Renal pelvis (tissue), 4 donors: Measurements from ENCODE around the gene SH3RF2. TPM values are rescaled to one million over a fixed set of nuclear protein-coding genes. Genes with fewer than 3 reads are reported as not detected.
"Not testable (repeated sequence)": the region's sequence is repeated elsewhere in the genome, so short reads cannot be mapped to it uniquely, and the experiment has no call there.

Source experiments
- DNase-seq: peaks from one replicate; pipeline ENCODE4 v3.0.0-alpha.2; 2013
- polyA plus RNA-seq, 3 donors: library from polyadenylated mRNA; unstranded; fragments of 120-200 nt; gene quantifications; one replicate each; pipeline ENCODE4 v1.2.1, GENCODE V29; 2013; ENCODE audit not compliant: insufficient read length in 3 of 3

Gene SH3RF2
- polyA plus RNA-seq, 3 donors, result 4.8 to 9.1 (median 7.7) TPM

DNA sequence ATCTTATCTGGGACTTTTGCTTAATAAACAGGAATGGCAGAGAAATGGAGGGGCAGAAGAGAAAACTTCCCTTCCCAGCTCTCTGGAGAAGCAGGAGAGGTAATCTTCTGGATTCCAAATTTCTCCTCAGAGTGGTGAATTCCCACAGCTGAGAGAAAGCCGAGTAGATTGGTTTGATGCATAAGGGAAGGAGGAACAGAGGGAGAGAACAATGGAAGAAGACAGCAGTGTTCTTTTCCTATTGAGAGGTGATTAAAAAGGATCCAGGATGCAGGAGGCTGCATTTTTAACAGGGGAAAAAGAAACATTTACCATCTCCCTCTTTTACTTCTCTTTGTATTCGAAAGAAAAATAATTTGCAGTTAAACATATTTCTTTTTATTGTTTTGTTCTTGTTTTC is 13.1 kb downstream of the SH3RF2 start:
- DNase-seq, result no peak

DNA sequence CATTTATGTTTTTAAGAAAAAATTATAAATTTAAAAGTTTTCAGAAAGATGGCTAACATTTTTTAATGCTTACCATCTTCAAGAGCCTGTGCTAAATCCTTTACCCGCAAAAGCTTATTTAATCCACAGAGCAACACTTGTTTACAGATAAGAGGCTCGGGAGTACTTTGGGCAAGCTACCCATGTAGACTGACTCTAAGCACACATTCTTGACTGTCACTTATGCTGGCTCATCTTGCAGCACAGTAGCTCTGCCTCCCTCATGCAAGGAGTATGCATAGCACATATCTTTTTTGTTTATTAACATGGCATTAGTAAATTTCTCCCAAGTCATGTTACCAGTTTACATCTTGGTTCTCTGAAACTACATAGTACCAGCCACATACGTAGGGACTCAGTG is 14.7 kb downstream of the SH3RF2 start:
- no peak for DNase-seq

DNA sequence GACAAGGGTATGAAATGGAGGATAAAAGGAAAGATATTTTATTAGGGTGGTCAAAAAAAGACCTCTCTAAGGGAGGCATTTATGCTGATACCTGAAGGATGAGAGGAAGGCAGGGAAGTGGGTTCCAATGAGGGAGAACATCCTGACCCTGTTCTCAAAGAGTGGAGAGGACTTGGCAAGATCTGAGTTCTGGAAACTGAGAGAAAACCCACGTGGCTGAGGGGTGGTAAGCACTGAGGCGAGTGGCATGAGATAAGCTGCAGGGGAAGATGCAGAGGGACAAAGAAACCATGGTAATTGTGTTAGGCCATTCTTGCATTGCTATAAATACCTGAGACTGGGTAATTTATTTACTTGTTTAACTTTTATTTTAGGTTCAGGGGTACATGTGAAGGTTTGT is 16.8 kb downstream of the SH3RF2 start:
- DNase-seq, result no peak

DNA sequence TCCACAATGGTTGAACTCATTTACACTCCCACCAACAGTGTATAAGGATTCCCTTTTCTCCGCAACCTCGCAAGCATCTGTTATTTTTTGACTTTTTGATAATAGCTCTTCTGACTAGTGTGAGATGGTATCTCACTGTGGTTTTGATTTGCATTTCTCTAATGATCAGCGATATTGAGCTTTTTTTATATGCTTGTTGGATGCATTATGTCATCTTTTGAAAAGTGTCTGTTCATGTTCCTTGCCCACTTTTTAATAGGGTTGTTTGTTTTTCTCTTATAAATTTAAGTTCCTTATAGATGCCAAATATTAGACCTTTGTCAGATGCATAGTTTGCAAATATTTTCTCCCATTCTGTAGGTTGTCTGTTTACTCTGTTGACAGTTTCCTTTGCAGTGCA is 17.8 kb downstream of the SH3RF2 start:
- DNase-seq, result not testable (repeated sequence)

DNA sequence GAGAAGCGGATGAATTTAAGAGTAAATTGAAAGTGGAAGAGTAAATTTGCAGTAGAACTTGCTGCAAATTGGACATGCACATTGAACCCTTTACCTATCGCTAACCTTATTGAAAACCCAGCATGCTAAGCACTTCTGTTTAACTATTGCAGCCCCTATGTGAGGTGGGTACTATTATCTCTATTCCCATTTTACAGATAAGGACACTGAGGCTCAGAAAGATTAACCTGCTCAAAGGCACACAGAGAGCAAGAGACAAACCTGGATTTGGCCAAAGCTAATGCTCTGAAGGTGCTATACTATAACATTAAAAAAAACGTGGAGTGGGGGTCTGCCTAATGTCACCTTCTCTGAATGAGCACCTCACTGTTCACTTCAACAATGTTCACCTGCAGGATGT is 21.0 kb downstream of the SH3RF2 start:
- DNase-seq, result no peak

DNA sequence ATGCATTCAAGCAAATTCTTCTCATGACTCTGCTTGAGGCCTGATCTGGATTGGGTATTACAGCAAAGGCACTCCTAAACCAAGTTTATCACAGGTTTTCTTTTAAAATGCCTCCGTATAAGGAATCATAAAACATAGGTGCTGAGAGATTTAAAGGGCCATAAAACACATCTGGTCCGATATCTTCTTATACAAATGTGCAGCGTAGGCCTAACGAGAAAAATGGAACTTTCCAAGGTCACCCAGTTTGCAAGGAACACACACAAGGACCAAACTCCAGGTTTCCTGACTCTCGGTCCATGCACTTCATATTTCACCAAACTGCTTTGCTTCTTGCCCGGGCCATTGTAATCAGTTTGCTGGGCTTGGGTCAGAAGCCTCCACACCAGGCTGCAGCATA is 22.1 kb downstream of the SH3RF2 start:
- DNase-seq, result no peak

DNA sequence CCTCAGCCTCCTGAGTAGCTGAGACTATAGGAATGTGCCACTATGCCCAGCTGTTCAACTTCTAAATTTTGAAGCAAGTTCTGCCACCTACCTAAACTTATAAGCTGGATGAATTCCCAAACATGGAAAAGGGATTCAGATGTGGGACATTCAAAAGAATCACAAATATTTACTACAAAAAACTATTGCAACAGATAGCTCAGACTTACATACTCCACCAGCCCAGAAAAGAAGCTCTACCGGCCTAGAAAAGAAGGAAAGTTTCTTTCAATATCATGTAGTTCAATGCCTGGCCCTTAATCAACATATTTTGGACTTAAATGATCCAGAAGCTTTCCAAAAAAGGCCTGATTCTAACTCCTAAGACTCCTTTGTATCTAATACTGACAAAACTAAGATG is 23.8 kb downstream of the SH3RF2 start:
- DNase-seq, result no peak

DNA sequence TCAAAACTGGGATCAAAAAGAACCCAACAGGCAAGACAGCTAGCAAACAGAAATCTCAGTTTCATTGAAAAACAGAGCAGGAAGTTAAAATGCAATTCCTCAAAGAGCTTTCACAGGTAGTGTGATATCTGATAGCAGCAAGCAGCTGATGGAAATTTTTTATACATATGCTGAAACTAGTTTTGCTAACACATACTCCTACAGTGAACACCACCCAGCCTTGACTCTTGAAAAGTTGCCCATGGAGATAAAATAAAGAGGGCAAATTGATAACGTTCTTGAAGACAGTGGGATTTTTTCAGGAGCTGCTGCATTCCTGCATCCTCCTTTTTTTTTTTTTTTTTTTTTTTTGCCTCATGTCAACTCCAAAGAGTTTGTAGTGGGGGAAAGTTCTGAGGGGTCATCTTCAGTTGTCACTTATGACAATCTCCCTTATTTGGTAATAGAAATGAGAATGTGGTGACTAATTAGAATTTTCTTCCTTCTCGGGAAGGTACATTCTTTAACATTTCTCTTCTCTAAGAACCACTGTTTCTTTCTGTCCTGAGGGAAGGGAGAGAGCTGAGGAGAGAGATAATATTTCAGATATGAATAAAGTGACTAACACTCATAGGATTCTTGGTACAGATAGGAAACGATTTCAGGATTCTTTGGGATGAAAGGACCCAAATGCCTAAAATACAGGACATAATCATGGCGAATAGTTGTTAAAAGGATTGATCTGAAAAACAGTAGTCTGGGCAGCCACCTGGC is 24.6 kb downstream of the SH3RF2 start:
- no peak for DNase-seq

DNA sequence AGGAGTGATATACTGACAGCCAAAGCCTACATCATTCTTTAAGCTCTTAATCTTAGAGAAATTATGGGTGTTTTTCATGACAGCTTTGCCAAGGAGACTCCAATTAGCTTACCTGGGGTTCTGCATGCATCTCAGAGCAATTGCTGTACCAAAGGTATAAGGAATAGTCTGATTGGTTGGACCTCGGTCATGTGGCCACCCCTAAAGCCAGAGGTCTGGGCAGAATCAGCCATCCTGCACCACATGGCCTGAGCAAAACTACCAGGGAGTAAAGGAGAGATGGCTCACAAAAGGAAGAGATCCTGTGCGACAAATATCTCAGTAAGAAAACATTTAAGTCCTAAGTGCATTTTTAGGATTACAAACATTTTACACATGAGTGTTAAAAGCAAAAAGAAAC is 25.6 kb downstream of the SH3RF2 start:
- DNase-seq, result no peak

DNA sequence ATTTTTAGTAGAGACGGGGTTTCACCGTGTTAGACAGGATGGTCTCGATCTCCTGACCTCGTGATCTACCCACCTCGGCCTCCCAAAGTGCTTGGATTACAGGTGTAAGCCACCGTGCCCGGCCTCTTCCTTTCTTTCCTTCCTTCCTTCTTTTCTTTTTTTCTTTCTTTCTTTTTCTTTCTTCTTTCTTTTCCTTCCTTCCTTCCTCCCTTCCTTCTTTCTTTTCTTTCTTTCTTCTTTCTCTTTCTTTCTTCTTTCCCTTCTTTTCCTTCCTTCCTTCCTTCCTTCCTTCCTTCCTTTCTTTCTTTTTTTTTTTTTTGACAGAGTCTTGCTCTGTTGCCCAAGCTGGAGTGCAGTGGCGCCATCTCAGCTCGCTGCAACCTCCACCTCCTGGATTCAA is 27.6 kb downstream of the SH3RF2 start:
- not testable (repeated sequence) for DNase-seq

DNA sequence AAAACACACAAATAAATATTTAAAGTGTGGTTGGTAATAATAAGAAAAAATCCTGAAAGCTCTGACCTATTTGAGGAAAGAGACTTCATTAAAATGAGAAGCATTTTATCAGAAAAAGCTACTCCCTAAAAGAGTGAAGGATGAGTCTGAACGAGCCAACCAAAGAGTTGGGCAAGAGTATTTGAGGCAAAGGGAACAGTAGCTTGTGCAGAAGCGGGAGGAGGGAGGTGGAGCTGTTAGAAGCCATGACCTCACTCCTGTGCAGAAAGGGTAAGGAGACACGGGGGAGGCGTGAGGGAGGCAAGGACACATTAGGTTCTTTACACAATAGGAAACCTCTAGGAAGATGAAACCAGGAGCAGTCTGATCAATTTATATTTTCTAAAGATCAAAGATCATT is 29.4 kb downstream of the SH3RF2 start:
- DNase-seq, result peak; percentile 28

DNA sequence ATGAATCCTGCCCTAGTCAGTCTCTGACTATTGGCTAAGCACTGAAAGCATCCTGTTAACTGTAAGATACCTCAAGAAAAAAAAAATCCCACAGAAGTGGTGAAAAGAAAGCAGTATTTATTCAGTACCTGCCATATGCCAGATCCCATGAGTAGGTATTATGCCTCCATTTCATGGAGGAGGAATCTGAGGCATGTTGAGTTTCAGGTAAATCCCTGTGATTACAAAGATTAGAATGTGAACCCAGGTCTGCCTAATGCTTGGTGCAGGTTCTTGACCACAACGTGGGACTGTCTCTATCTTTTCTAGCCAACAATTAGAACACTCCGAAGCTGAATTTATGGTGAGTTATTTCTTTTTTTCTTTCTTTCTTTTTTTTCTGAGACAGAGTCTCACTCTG is 30.9 kb downstream of the SH3RF2 start:
- DNase-seq, result no peak

DNA sequence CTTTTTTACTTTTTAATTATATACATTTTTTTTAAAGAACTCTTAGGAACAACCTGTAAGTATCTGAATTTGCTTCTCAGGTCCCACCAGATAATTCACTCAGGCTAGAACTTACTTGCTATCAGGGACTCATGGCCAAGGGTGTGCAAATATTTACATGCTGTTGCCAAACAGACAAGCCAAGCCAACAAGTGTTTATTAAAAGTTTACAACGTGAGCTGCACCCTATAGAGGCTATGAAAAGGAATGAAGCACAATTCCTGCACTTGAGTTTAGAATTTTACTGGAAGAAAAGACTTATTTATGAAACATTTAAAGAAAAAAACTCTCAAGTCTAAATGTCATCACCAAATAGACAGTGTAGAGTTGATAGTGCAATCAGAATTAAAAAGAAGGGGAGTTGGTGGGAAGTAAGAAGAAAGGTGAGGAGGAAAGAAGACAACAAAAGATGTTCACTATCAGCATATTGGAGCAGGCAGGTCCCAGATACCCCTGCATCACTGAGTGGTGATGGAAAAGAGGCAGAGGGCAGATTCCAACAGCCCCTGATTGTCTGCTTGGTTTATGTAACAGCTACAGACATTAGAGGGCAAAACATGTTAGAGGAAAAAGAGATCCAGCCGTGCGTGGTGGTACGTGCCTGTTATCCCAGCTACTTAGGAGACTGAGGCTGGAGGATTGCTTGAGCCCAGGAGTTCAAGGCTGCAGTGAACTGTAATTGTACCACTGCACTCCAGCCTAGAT is 32.8 kb downstream of the SH3RF2 start:
- no peak for DNase-seq

DNA sequence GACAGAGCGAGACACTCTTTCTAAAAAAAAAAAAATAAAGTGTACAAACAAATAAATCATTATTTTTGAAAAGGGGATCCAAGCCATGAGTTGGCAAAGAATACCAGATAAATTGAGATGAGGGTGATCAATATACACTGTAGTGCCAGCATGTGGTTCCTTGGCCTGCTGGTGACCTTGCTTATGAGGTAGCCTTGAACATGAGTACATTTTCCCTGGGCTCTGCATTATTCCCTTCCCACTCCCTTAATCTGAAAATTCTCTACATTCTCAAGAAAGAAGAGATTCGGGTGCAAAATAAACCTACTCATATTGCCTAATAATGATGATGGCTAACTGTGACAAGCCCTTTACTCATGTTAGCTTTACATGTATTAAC is 33.3 kb downstream of the SH3RF2 start:
- no peak for DNase-seq

DNA sequence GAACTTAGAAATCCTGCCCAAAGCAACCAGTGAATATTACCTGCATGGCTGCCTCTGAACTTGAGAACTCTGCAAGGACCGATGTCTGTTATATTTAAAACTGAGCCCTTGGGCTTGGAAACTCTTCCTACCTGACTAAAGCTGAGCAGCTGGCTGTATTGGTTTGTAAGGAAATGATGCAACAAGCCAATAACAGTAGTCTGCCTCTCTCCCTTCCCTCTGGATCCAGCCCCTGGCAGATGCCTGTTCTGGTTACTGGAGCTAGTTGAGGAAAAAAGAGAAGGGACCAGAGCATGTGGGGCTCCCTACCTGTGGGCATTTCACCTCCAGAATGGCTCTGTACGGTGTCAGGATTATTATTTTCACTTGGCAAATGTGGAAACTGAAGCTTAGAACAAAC is 34.7 kb downstream of the SH3RF2 start:
- no peak for DNase-seq

DNA sequence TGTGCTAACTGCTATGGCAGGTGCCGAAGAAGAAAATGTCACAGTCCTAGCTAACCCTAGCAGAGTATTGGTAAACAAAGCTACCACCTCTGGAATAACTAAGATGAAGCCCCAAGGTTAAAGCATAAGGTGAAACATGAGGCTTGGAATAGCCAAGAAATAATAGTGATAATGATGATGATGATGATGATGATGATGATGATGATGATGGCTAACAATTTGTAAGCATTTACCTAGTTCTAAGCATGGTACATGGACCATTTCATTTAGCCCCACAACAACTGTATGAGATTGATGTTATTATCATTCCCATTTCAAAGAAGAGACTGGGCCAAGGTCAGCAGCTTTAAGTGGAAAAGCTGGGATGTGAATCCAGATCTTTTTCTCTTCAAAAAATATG is 35.3 kb downstream of the SH3RF2 start:
- DNase-seq, result no peak

DNA sequence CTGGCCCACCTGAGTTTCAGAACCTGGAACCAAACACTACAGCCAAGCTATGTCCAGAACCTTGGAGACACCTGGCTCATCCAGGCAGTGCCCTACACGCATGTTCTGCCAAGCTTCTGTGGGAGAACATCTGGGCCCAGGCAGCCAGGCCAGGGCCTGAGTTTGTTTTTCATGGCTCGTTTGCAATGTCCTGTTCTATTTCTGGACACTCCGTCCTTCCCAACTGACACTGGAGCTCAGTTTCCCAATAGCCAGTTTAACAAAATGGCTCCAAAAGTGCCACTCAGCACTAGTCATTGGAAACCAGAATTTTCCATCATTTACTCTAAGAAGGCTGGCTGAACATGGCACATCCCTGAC is 38.6 kb downstream of the SH3RF2 start:
- no peak for DNase-seq

DNA sequence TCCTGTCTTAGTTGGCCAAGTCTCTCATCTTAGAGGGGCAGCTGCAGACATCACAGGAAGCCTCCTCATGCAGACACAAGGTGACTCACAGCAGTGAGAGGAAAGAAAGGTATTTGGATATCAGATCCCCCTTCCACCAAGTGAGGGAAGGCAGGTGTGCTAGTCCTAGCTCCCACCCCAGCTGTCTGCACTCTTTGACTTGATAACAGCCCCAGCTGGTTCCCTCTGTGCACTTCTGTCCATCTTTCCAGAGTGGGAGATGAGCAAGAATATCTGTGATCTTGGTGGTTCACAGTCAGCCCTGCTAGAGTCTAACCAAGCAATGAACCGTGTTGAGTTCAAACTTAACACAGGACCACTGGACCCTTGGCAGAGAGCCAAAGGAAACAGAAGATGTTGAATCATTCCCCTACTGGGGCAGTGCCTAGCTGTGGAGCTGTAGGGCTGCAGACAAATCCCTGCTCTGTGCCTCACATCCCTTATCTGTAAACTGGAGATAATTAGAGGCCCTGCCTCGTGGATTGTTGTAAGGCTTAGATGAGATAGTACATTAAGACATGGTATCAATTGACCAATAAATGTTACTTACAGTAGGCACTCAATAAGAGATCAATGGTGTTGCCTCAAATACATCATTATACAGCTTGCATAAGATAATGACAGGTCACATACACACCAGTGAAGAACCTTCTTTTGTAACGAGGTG is 39.1 kb downstream of the SH3RF2 start:
- peak; percentile 65 for DNase-seq

DNA sequence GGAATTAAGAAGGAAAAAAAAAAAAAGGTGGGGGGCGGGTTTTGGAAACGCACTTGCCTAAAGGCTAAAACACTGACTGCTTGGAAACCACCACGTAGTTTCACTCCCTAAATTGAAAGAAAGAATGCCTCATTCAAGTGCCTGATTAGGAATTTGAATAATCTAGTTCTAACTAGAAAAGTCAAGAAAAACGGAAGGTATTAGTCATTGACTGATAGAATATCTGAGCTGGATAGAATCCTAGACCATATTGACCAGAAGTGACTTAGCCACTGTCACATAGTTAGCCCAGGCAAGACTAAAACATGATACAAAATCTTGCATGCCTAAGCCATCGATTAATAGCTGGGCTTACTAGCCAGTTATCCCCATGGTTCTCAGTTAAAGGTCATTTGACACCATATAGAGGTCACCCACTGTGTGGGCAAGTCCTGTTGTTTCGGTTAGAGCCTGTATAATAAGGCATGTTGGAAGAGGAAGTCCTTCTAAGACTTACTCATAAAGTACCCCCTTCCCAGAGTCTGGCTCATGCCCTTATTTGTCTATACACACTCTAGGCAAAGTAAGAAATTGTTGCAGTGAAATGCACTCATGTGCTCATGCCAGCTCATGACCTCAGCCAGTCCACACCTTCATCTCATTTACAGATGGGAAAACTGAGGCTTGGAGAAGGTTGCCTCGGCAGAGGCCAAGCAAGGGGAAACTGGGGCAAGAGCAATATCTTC is 40.2 kb downstream of the SH3RF2 start:
- no peak for DNase-seq

DNA sequence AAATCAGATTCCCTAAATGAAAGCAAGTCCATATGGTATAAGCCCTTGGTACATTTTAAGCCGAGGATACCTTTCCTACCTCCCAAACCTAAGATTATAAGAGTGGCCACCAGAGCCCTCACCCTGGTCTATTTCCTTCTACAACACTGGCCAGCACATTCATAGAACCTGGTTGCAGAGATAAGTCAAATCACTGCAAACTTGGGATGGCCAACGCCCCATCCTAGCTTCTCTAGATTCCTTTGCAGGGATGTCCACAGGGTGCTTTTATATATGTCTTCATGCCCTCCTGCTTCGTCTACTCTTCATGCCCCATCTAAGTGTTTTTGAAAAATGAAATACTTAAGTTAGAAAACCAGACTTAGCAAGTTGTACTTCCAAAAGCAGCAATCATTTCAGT is 41.8 kb downstream of the SH3RF2 start:
- DNase-seq, result no peak

DNA sequence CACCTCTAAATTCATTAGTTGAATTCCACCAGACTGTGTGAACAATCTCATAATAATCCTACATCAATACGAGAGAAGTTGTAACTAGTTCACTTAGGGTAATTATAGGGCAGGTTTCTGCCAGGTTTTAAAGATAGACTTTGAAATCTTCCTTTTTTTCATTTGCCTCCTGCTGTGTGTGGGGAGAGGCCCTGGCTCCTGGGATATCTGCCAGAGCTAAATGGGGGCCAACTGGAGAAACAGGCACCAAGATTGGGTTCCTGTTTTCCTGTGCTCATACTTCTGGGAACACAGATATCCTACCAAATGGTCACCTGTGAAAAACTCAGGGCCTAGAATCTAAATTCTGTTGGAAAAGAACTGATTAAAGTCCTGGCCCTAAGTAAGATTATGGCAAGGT is 42.3 kb downstream of the SH3RF2 start:
- DNase-seq, result no peak
